Eye (tissue), 1 donor: ENCODE measurements around the gene HNRNPLL.
A peak's percentile ranks its signal among the peaks of the same experiment; 100 is the strongest.
"Not testable (repeated sequence)": the region's sequence is repeated elsewhere in the genome, so short reads cannot be mapped to it uniquely, and the experiment has no call there.

Source experiments
- DNase-seq: peaks from one replicate; pipeline ENCODE4 v3.0.0-alpha.2; 2015

HNRNPLL gene

GRCh38 chr2:38551171-38551570, 51.6 kb downstream of the HNRNPLL start:
- DNase-seq = no peak

- no peak for DNase-seq
Observed at GRCh38 chr2:38549851-38550250, 52.9 kb downstream of the HNRNPLL start.

- DNase-seq = peak; percentile 35
Observed at GRCh38 chr2:38549071-38549704, 53.5 kb downstream of the HNRNPLL start.

- DNase-seq = no peak
Observed at GRCh38 chr2:38547791-38548190, 54.9 kb downstream of the HNRNPLL start.

GRCh38 chr2:38546585-38546984, 56.1 kb downstream of the HNRNPLL start:
- DNase-seq = no peak

GRCh38 chr2:38546064-38546463, 56.7 kb downstream of the HNRNPLL start:
- no peak for DNase-seq

GRCh38 chr2:38542248-38542631, 60.5 kb downstream of the HNRNPLL start:
- not testable (repeated sequence) for DNase-seq

GRCh38 chr2:38540580-38541286, 62.0 kb downstream of the HNRNPLL start:
- DNase-seq = no peak

- no peak for DNase-seq
Observed at GRCh38 chr2:38539086-38539485, 63.6 kb downstream of the HNRNPLL start.

- no peak for DNase-seq
Observed at GRCh38 chr2:38537937-38538525, 64.7 kb downstream of the HNRNPLL start.

GRCh38 chr2:38537296-38537695, 65.4 kb downstream of the HNRNPLL start:
- not testable (repeated sequence) for DNase-seq

GRCh38 chr2:38535744-38536506, 66.8 kb downstream of the HNRNPLL start:
- DNase-seq = peak; percentile 94

GRCh38 chr2:38535404-38535743, 67.4 kb downstream of the HNRNPLL start:
- DNase-seq = no peak

GRCh38 chr2:38534746-38535403, 67.9 kb downstream of the HNRNPLL start:
- no peak for DNase-seq

- no peak for DNase-seq
Observed at GRCh38 chr2:38533757-38534545, 68.8 kb downstream of the HNRNPLL start.

- DNase-seq = no peak
Observed at GRCh38 chr2:38533180-38533579, 69.5 kb downstream of the HNRNPLL start.

GRCh38 chr2:38532366-38532765, 70.4 kb downstream of the HNRNPLL start:
- DNase-seq = no peak

- DNase-seq = no peak
Observed at GRCh38 chr2:38529208-38529607, 73.5 kb downstream of the HNRNPLL start.

GRCh38 chr2:38528534-38528933, 74.2 kb downstream of the HNRNPLL start:
- no peak for DNase-seq

- peak; percentile 85 for DNase-seq
Observed at GRCh38 chr2:38528008-38528442, 74.7 kb downstream of the HNRNPLL start.

GRCh38 chr2:38527338-38528007, 75.3 kb downstream of the HNRNPLL start:
- DNase-seq = no peak

GRCh38 chr2:38526195-38526594, 76.5 kb downstream of the HNRNPLL start:
- DNase-seq = no peak
